ENCODE results near the gene ABCA3. TPM values are rescaled to one million over a fixed set of nuclear protein-coding genes. Genes with fewer than 3 reads are reported as not detected.

ABCA3 gene
- polyA plus RNA-seq, 1 experiment: 3.8 TPM

- H3K36me3 ChIP-seq (ENCODE audit: control insufficient read depth, insufficient read depth, low read length): no peaks in the 10 kb centered on the region
- DNase-seq (ENCODE audit: low read depth): no peak
- H3K4me3 ChIP-seq (ENCODE audit: low read depth, low read length): no peak overlapping the region
- peaks cover 2% of the 10 kb centered on the region; the same call in 1 of the 2 replicates for H3K27me3 ChIP-seq (ENCODE audit: control insufficient read depth, insufficient read depth, low read length)
- CTCF ChIA-PET: interaction anchor here (1.7 kb wide), 1 partner anchor 21 kb away, joined by 4 read pairs; the partner anchor contains the start of gene ABCA3
- TF ChIP-seq, protein P1, sequence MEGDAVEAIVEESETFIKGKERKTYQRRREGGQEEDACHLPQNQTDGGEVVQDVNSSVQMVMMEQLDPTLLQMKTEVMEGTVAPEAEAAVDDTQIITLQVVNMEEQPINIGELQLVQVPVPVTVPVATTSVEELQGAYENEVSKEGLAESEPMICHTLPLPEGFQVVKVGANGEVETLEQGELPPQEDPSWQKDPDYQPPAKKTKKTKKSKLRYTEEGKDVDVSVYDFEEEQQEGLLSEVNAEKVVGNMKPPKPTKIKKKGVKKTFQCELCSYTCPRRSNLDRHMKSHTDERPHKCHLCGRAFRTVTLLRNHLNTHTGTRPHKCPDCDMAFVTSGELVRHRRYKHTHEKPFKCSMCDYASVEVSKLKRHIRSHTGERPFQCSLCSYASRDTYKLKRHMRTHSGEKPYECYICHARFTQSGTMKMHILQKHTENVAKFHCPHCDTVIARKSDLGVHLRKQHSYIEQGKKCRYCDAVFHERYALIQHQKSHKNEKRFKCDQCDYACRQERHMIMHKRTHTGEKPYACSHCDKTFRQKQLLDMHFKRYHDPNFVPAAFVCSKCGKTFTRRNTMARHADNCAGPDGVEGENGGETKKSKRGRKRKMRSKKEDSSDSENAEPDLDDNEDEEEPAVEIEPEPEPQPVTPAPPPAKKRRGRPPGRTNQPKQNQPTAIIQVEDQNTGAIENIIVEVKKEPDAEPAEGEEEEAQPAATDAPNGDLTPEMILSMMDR (IDR thresholded peaks at IDR 0.05; ENCODE audit: insufficient read depth, low read depth, low read length): no peak
- POLR2A ChIA-PET: no interaction called here
Observed at GRCh38 chr16:2319606-2320005, 20.9 kb downstream of the ABCA3 start.

DNA sequence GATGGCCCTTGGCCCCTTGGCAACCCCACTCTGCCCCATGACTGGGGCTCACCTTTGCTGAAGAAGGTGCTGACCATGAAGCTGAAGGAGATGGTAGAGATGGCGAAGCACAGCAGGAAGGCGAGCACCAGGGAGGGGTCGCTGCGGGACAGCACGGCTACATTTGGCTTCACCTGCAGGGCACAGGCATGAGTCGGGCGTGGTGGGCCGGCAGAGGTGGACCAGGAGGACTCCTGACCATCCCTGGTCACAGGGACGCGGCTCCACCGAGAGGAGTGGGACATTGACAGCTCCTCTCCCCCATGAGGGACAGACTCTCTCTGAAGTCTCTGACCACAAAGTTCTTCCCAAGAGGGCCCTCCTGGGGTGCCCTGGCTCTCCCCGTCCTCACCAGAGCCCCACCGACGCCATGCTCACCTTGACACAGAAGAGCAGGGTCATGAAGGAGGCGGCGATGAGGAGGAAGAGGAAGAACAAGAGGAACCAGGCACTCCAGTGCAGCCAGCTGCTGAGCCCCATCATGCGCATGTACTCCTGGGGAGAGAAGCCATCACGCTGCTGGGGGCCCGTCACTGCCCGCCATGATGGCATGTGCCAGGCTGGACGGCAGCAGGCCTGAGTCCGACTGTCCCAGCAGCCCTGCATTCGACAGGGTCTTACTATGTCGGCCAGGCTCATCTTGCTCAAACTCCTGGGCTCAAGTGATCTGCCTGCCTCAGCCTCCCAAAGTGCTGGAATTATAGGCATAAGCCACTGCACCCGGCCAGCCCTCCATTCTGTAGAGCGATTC is 23.1 kb downstream of the ABCA3 start:
- CTCF ChIA-PET: no interaction called here

DNA sequence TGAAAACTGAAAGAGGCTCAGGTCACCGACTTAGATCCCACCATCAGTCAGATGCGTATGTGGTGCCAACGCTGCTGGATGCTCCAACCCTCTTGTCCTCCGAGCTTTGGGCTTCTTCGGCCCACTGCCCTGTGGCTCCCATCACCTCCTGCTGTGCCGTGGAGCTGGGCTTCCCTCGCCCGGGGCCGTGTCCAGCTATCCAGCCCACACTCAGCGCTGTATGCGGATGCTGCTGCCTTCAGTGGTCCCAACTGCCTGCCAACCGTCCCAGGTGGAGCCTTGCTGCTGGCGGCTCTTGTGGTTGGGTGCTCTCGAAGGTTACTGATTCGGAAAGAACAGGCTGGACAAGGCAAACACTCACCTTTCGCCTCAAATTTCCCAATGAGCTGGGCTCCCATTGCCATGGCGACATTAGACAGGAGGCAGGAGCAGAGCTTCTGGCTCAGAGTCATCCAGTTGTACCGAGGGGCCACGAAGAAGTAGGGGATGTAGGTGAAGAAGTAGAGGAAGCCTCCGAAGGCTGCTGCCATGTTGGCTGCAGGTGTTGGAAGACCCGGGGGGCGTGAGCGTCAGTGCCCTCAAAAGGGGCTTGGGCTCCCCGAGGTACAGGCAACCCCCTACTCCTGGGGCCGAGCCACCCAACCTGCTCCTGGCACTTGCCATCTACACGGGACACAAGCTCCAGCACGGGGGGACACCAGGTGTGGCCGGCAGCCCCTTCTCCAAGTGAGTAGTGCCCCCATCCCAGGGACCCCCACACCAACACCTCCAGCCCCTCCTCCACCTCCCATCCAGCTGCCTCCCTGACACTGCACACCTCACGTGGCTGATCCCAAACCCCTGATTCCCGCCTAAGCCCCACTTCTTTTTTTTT is 32.2 kb downstream of the ABCA3 start:
- Histone ChIP-seq H3K4me3 (ENCODE audit: low read depth, low read length) (no peak overlapping the region), H3K27me3 (ENCODE audit: control insufficient read depth, insufficient read depth, low read length) (no peaks in the 10 kb centered on the region), H3K36me3 (ENCODE audit: control insufficient read depth, insufficient read depth, low read length) (no peaks in the 10 kb centered on the region)
- TF ChIP-seq, protein P1 (IDR thresholded peaks at IDR 0.05; ENCODE audit: insufficient read depth, low read depth, low read length): no peak
- DNase-seq (ENCODE audit: low read depth): no peak
- CTCF ChIA-PET: interaction anchor here (0.7 to 0.9 kb wide), 3 partner anchors 11 to 193 kb away, joined by 3 to 4 read pairs (median 3); no protein-coding TSS in a partner anchor
- POLR2A ChIA-PET: no interaction called here

More for the DNA sequence above, 23.1 kb downstream of the ABCA3 start:
- no peaks in the 10 kb centered on the region for H3K27me3 ChIP-seq (ENCODE audit: control insufficient read depth, insufficient read depth, low read length)
- no peaks in the 10 kb centered on the region for H3K36me3 ChIP-seq (ENCODE audit: control insufficient read depth, insufficient read depth, low read length)
- no peak for DNase-seq (ENCODE audit: low read depth)
- H3K4me3 ChIP-seq (ENCODE audit: low read depth, low read length): no peak overlapping the region
- POLR2A ChIA-PET: no interaction called here
- TF ChIP-seq, protein P1 (IDR thresholded peaks at IDR 0.05; ENCODE audit: insufficient read depth, low read depth, low read length): no peak

- Histone ChIP-seq H3K36me3 (ENCODE audit: control insufficient read depth, insufficient read depth, low read length) (no peaks in the 10 kb centered on the region), H3K27me3 (ENCODE audit: control insufficient read depth, insufficient read depth, low read length) (no peaks in the 10 kb centered on the region), H3K4me3 (ENCODE audit: low read depth, low read length) (no peak overlapping the region)
- DNase-seq (ENCODE audit: low read depth): no peak
- ChIA-PET CTCF (no interaction called here), POLR2A (no interaction called here)
- TF ChIP-seq, protein P1 (IDR thresholded peaks at IDR 0.05; ENCODE audit: insufficient read depth, low read depth, low read length): no peak
Observed at GRCh38 chr16:2299915-2300192, 40.7 kb downstream of the ABCA3 start.
